Measurements from ENCODE around the gene MEOX1. TPM values are rescaled to one million over a fixed set of nuclear protein-coding genes. Genes with fewer than 3 reads are reported as not detected.

Gene MEOX1
- total RNA-seq, 1 experiment from 2014 or later = not detected

DNA sequence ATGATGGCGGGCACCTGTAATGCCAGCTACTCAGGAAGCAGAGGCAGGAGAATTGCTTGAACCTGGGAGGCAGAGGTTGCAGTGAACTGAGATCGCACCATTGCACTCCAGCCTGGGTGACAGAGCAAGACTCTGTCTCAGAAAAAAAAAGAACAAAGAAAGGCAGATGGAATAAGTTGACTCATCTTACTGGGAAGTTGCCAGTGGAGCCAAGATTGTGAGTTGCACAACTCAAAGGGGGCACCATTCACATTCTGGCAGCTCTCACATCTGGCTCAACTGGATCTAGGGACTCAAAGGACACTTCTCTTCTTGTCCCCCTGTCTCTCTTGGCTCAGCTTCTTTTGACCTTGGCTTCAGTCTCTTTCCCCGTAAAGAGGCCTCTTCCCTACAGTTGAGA, 61.9 kb downstream of the MEOX1 start:
- H2BK12ac ChIP-seq (ENCODE audit: insufficient read length, low read depth, low read length) = no peak overlapping the region
- H3K4me3 Mint-ChIP-seq = no peak overlapping the region
- no peaks in the 10 kb centered on the region for H3K79me2 ChIP-seq (ENCODE audit: insufficient read depth, low read length)
- no peaks in the 10 kb centered on the region for H3K79me1 ChIP-seq (ENCODE audit: insufficient read depth, low read depth, low read length, poor library complexity, severe bottlenecking)
- no peak overlapping the region for H4K8ac ChIP-seq (replicated peaks; ENCODE audit: insufficient read length, low read depth, low read length)
- no peak overlapping the region for H2BK120ac ChIP-seq (ENCODE audit: low read depth, low read length, poor library complexity, severe bottlenecking)
- H3K27ac ChIP-seq (ENCODE audit: insufficient read length, low read depth, low read length) = no peak overlapping the region
- no peak overlapping the region for H2BK15ac ChIP-seq (ENCODE audit: low read depth, low read length)
- H3K9me3 Mint-ChIP-seq = peaks cover 0 to 3% of the 10 kb centered on the region in 2 experiments; a peak in 1 of 5 replicates
- H3K18ac ChIP-seq (ENCODE audit: insufficient read length, low read depth, low read length) = no peak overlapping the region
- H2AK5ac ChIP-seq (ENCODE audit: insufficient read length, low read length) = no peak overlapping the region
- no peak overlapping the region for H4K91ac ChIP-seq (ENCODE audit: insufficient read length, low read depth, low read length)
- no peak overlapping the region for H3T11ph ChIP-seq (ENCODE audit: low read length)
- no peak for DNase-seq
- WGBS (ENCODE audit: extremely low coverage, insufficient read length, low lambda C conversion rate) = no CpG with 5 or more reads among the region's 3 CpGs
- no peak overlapping the region; a peak in 1 of 7 replicates for H3K27ac Mint-ChIP-seq
- no peak overlapping the region for H3K9ac ChIP-seq (ENCODE audit: extremely low read depth, insufficient read length, low read length)
- H3K4me2 ChIP-seq (ENCODE audit: insufficient read depth, insufficient read length, low read length) = no peak overlapping the region
- H3K23me2 ChIP-seq (ENCODE audit: insufficient read length, low read depth, low read length, poor library complexity, severe bottlenecking) = no peaks in the 10 kb centered on the region
- H3K4me1 ChIP-seq (ENCODE audit: insufficient read depth, low read length) = no peaks in the 10 kb centered on the region
- H3K27me3 Mint-ChIP-seq (ENCODE audit: low read depth) = no peaks in the 10 kb centered on the region; the same call in none of the 2 replicates
- H3K14ac ChIP-seq (ENCODE audit: insufficient read depth, low read length) = no peak overlapping the region
- H2AFZ ChIP-seq (ENCODE audit: low read length) = no peak overlapping the region
- H4K5ac ChIP-seq (ENCODE audit: insufficient read length, low read depth, low read length) = no peak overlapping the region
- H4K20me1 ChIP-seq (ENCODE audit: control insufficient read depth, insufficient read depth, insufficient read length) = no peaks in the 10 kb centered on the region
- H3K4ac ChIP-seq (ENCODE audit: low read depth, low read length) = no peak overlapping the region
- no peak overlapping the region for H2BK20ac ChIP-seq (ENCODE audit: low read depth, low read length, poor library complexity, severe bottlenecking)
- no peak overlapping the region for H3K56ac ChIP-seq (ENCODE audit: insufficient read length, low read depth, low read length)
- H3K27me3 ChIP-seq (ENCODE audit: insufficient read depth, low read length) = no peaks in the 10 kb centered on the region
- H3K36me3 Mint-ChIP-seq (ENCODE audit: insufficient read depth in 1 of 3, low read depth in 3 of 3) = peaks cover 0 to 1% (median 0%) of the 10 kb centered on the region in 3 experiments; a peak in 2 of 7 replicates
- H3K4me1 Mint-ChIP-seq = peaks cover 8 to 15% of the 10 kb centered on the region in 2 experiments
- H3K9me3 ChIP-seq (ENCODE audit: control insufficient read depth, low read depth, low read length) = no peaks in the 10 kb centered on the region
- H3K23ac ChIP-seq (ENCODE audit: insufficient read length, low read depth, low read length) = no peak overlapping the region
- H2BK5ac ChIP-seq (ENCODE audit: insufficient read length, low read length) = no peak overlapping the region
- no peak for TF ChIP-seq CTCF (conservative IDR thresholded peaks at IDR 0.05)
